ENCODE data around the gene MVB12A.

DNA sequence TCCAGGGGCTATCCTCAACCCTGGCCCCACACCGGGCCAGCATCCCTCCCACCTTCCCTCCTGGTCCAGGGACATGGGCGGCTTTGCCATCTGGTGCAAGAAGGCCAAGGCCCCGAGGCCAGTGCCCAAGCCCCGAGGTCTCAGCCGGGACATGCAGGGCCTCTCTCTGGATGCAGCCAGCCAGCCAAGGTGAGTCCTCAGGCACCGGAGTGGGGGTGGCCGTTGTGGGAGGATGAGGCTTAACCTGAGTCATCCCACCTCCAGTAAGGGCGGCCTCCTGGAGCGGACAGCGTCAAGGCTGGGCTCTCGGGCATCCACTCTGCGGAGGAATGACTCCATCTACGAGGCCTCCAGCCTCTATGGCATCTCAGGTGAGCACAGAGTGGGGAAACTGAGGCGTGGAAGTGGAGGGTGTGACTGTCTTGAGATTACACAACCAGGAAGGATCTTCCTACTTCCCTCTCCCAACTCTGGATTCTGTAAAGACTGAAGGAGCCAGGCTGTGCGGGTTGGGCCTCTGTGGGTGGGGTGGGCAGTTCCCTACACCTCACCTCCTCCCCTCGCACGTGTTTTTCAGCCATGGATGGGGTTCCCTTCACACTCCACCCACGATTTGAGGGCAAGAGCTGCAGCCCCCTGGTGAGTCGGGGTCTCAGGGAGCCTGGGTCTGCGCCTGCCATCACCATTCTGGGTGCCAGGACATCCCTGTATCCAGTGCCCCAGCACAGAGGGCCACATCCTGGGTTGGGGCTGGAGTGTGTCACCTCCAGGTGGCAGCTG, 3.8 kb downstream of the MVB12A start:
- TF ChIP-seq SUZ12 (IDR thresholded peaks at IDR 0.05; ENCODE audit: low read length) (no peak), POLR2A (IDR thresholded peaks at IDR 0.05; ENCODE audit: control extremely low read depth in 1 of 2, low read depth in 2 of 2, low read length in 2 of 2) (no peak), EGR1 (IDR thresholded peaks at IDR 0.05; ENCODE audit: borderline replicate concordance, low read depth, low read length) (no peak), HDAC2 (IDR thresholded peaks at IDR 0.05; ENCODE audit: borderline replicate concordance in 1 of 2, low read depth in 2 of 2, low read length in 2 of 2) (no peak), SIN3A (conservative IDR thresholded peaks at IDR 0.05 in 1 of 2, IDR thresholded peaks at IDR 0.05 in 1 of 2; ENCODE audit: low read depth in 1 of 2, low read length in 2 of 2) (no peak), YY1 (IDR thresholded peaks at IDR 0.05; ENCODE audit: low read depth, low read length) (no peak), CEBPB (IDR thresholded peaks at IDR 0.05; ENCODE audit: low read depth, low read length) (no peak)
- TF ChIP-seq, protein P1, sequence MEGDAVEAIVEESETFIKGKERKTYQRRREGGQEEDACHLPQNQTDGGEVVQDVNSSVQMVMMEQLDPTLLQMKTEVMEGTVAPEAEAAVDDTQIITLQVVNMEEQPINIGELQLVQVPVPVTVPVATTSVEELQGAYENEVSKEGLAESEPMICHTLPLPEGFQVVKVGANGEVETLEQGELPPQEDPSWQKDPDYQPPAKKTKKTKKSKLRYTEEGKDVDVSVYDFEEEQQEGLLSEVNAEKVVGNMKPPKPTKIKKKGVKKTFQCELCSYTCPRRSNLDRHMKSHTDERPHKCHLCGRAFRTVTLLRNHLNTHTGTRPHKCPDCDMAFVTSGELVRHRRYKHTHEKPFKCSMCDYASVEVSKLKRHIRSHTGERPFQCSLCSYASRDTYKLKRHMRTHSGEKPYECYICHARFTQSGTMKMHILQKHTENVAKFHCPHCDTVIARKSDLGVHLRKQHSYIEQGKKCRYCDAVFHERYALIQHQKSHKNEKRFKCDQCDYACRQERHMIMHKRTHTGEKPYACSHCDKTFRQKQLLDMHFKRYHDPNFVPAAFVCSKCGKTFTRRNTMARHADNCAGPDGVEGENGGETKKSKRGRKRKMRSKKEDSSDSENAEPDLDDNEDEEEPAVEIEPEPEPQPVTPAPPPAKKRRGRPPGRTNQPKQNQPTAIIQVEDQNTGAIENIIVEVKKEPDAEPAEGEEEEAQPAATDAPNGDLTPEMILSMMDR (IDR thresholded peaks at IDR 0.05; ENCODE audit: control extremely low read depth in 1 of 3, insufficient read depth in 1 of 3, low read depth in 1 of 3, low read length in 3 of 3): no peak
- TF ChIP-seq, protein P2, sequence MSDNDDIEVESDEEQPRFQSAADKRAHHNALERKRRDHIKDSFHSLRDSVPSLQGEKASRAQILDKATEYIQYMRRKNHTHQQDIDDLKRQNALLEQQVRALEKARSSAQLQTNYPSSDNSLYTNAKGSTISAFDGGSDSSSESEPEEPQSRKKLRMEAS (IDR thresholded peaks at IDR 0.05): no peak
